Skeletal muscle cell (primary cell): ENCODE results near the gene ST8SIA4.
"Not testable (repeated sequence)": the region's sequence is repeated elsewhere in the genome, so short reads cannot be mapped to it uniquely, and the experiment has no call there.

Source experiments
- DNase-seq: peaks from one replicate; pipeline ENCODE4 v3.0.0-alpha.2; 2010; ENCODE audit warnings: low read depth
- H3K4me3 ChIP-seq: 2 replicates; pipeline ENCODE4 v1.5.1; 2011; ENCODE audit warnings: low read depth, mild to moderate bottlenecking, control low read depth, low read length, moderate library complexity

Gene ST8SIA4

DNA sequence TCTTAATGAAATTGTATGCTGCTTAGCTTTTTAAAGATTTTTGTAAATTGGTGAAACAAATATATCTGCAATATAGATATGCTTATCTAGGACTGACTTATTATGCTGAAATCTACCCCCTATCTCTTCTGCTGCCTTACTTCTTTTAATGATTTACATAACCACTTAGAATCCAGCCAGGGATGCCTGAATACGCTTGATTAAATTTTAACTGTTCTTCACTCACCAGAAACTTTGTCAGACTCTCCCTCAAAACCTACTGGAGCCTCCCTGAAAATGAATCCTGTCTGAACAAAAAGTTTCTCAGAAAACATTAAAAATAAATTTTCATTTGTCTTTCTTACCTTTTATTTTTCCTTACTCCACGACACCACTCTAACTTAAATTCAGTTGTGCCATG is 111.7 kb downstream of the ST8SIA4 start:
- H3K4me3 ChIP-seq, result no peak overlapping the region
- no peak for DNase-seq

DNA sequence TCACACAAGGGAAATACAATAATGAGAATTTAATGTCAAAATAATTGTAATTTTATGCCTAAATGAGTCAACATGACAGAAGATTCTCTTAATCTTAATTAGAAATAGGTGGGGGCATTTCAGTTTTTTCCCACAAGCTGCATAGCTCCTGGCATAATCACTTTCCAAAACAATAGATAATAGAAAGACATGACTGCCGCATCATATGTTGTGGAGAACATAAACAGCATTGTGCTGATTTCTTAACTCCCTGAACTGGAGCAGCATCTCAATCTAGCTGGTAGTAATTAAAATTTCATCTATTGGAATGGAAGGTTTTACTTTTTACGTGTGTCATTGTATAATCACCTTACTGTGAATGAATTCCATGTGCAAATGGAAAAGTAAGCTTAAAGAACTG is 112.1 kb downstream of the ST8SIA4 start:
- no peak overlapping the region for H3K4me3 ChIP-seq
- DNase-seq, result no peak

DNA sequence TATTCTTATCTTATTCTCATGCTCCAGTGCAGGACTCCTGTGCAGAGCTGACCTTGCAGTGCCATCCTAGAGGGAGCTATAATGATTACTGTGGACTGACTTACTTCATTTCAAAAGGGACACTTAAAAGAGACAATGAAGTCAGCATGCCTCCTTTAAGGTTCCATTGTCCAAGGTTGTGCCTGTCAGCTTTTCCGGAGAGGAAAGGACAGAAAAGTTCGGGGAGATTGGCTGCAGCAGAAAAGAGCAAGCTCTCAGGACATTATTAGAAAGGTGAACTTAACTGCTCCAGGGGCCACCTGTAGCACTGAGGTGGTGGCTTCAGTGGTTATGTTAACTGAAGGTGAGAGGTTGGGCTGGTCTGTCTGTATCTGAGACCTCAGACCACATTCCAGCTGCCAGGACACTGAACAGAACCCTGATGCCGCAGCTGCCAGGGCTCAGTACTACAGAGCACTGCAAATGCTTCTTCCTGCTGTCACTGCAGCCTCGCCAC is 112.9 kb downstream of the ST8SIA4 start:
- no peak for DNase-seq
- no peak overlapping the region for H3K4me3 ChIP-seq

DNA sequence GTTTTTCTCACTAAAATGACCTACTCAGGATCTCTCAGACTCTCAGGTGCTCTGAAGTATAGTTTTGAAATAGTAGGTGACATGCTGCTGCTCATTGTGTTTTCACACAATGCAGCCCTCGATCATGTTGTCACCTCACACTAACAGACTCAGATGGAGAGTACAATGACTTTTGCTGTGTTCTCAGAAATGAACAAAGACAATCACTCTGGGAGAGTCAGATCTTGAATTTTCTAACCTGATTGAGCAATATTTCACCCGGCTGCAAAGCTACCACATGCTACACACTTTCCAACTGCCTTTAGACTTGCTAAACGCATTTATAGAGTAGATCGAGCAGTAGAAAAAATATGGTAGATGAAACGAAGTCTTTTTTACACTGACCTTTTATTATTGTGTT is 113.4 kb downstream of the ST8SIA4 start:
- DNase-seq, result no peak
- H3K4me3 ChIP-seq, result no peak overlapping the region

DNA sequence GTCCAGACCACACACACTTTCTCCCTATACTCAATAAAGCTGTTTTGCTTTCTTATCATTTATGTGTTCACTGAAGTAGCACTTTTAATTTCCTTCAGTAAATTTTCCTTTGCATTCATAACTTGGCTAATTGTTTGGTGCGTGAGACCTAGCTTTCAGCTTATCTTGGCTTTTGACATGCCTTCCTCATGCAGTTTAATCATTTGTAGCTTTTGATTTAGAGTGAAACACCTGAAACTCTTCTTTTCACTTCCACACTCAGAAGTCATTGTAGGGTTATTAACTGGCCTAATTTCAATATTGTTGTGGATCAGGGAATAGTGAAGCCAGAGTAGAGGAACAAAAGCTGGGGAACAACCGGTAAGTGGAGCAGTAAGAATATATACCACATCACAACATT is 114.7 kb downstream of the ST8SIA4 start:
- DNase-seq, result no peak

DNA sequence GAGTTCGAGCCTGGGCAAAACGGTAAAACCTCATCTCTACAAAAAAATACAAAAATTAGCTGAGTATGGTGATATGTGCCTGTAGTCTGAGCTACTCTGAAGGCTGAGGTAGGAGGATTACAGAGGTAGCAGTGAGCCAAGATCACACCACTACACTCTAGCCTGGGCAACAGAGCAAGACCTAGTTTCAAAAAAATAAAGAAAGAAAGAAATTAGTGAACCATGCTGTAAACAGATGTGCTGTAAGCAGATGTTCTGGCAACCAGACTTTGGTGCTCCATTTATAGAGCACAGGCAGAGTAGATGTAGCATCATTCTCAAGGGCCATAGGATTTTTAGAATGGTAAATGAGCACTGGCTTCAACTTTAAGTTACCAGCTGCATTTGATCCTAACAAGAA is 115.4 kb downstream of the ST8SIA4 start:
- H3K4me3 ChIP-seq, result no peak overlapping the region
- no peak for DNase-seq

More for the DNA sequence above, 114.7 kb downstream of the ST8SIA4 start:
- H3K4me3 ChIP-seq, result no peak overlapping the region

DNA sequence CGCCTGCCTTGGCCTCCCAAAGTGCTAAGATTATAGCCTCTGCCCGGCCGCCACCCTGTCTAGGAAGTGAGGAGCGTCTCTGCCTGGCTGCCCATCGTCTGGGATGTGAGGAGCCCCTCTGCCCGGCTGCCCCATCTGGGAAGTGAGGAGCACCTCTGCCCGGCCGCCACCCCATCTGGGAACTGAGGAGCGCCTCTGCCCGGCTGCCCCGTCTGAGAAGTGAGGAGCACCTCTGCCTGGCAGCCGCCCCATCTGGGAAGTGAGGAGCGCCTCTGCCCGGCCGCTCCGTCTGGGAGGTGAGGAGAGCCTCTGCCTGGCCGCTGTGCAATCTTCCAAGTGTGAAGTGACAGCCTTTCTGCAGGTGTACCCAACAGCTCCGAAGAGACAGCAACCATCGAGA is 117.5 kb downstream of the ST8SIA4 start:
- DNase-seq, H3K4me3 ChIP-seq: not testable (repeated sequence)

DNA sequence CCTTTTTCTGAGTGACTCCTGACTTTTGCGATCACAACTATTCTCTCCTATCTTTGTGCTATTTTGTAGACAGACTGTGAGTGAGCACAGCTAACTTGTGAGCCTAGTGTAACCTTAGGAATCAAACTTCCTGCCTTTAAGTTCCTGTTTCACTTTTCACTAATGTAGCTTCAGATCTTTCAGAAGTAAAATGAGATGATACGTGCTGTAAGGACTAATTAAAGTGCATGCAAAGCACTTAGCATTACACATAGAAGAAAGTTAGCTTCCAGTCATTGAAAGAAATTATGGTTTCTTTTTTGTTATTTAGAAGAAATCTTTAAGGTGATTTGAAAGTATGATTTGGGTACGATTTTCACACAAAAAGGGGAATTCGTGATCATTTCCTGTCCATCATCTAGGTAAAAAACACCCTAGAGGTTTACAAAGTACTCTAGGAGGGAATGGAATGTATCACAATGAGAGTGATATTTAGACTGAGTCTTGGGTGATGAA is 122.7 kb downstream of the ST8SIA4 start:
- H3K4me3 ChIP-seq, result no peak overlapping the region
- no peak for DNase-seq

DNA sequence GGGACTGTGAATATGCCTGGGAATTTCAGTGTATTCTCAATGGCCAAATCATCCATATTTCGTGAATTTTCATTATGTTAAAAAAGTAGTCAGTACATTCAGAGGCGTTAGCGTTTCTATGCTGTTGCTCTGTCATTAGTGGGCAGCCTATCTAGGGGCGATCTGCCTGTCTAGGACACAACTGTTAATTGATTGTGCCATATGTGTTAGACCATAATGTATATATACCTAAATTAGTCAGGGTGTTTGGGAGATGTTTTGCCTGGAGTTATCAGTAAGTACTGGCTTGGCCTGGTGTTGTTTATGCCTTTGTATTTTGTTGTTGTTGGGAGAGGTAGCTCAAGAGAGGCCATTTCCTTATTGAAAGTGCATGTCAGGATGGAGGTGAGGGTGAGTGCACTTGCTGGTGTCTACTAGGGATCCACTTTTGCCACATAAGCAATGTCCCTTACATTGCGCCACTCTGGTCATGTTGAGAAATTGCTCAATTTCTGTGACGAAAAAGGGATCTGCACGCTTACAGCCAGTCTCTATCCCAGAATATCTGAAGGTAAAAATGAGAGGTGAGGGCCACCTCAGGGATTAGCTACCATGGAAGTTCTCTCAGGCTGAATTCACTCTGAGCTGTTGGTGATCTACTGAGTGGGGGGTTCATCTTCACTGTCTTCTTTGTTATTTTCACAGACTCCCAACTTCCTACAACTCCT is 123.3 kb downstream of the ST8SIA4 start:
- no peak overlapping the region for H3K4me3 ChIP-seq
- no peak for DNase-seq

DNA sequence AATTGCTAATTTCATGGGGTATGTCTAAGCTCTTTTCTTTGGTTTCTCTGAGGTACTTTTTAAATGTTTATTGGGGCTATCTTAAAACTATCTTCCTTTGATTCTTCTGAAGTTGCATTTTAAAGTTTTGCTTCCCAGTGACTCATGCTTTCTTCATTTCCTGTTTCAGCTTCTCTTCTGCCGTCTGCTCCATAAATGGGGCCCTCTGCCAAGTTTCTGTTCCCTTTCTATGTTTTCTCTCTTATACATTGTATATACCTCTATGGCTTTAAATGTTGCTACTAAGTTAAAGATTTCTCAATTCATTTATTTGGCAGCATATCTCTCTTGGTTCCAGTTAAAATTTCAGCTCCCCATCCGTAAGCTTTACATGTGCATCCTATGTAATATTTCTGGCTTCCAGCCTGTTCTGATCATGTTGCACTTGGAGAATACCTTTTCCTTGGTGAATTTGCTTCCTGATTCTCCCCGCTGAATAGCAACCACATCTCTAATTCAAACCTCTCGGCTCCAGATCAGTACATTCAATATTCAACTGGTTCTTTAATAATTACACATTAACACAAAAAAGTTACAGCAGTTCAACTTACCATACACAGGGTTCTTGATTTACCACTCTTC is 125.3 kb downstream of the ST8SIA4 start:
- peak overlapping the region; percentile 17 for H3K4me3 ChIP-seq
- DNase-seq, result peak; percentile 87

DNA sequence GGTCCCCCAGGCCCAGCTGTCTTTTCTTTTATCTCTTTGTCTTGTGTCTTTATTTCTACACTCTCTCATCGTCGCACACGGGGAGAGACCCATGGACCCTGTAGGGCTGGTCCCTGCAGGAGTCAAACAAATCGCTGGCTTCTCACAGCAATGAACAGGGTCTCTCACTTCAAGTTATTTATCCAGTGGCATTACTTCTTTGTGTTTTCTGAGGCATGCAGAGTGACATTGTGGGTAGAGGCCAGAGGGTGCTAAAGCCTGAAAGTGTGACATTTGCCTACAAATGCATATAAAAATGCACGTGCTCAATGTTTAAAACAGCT is 127.6 kb downstream of the ST8SIA4 start:
- no peak for DNase-seq
- no peak overlapping the region for H3K4me3 ChIP-seq

DNA sequence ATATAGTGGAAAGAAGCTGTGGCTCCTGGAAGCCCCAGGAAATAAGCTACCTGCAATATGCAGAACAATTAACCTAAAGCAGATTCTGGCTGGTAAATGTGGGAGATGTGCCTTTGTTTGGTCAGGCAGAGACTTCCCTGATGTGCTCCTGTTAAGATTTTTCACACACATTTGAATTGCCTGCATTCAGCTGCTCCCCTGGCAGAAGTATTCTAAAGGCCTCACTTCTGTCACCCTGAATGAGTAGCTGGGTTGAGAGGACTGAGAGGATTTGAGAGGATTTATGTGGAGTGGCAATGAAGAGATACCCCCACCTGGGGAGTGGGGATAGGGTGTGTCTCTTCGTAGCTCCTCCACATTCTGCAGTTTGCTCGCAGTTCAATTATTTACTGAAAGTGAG is 130.5 kb downstream of the ST8SIA4 start:
- DNase-seq, result no peak

DNA sequence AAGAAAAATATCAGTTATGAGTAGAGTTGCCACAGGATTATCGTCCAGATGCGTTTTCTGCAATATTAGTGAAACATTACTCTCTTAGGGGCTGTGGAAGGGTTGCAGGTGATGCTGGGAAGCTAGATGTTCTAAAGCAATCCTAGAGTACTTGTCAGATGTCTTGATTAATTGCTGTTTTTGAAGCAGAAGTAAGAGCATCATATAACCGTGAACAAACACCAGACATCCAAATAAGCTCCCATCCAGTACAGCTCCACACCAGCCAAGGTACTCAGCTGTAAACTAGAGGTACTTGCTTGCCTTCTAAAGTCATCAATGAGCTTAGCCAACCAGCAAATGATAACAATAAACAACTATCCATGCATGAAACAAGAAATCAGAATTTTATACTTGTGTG is 131.1 kb downstream of the ST8SIA4 start:
- DNase-seq, result no peak
- no peak overlapping the region for H3K4me3 ChIP-seq

More for the DNA sequence above, 130.5 kb downstream of the ST8SIA4 start:
- H3K4me3 ChIP-seq, result no peak overlapping the region

DNA sequence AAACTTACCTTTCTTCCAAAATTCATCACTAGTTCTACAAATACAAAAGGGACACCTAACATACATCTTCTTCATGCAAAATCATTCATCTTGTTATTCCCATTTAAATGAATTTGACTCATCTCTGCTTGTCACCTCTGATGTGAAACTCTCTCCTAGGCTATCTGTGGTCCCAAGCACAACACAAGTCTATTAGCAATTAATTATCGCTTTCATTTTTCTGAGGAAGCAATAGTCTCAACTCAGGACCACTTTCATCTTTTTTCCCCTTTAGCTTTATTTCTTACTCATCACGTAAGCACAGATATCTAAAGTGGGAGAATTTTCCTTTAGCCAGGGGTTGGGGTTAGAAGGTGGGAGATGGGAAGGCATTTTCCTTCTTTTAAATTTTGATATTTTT is 131.9 kb downstream of the ST8SIA4 start:
- no peak overlapping the region for H3K4me3 ChIP-seq
- no peak for DNase-seq

DNA sequence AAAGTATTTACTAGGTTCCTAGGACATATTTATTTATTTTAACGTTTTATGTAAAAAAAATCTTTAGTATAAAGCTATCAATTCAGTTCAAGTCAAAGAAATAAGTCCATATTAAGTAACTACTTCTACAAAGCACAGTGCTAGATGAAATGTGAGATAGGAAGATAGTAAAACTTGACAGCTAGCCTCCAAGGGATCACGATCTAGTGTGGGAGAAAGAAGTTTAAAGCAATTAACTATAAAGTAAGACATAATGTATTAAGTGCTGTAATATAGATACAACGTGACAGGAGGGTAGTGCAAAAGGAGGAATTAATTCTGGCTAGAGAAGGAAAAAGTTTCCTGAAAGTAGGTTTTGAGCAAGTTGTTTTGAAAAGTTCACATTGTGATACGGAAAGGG is 134.9 kb downstream of the ST8SIA4 start:
- no peak overlapping the region for H3K4me3 ChIP-seq
- no peak for DNase-seq

DNA sequence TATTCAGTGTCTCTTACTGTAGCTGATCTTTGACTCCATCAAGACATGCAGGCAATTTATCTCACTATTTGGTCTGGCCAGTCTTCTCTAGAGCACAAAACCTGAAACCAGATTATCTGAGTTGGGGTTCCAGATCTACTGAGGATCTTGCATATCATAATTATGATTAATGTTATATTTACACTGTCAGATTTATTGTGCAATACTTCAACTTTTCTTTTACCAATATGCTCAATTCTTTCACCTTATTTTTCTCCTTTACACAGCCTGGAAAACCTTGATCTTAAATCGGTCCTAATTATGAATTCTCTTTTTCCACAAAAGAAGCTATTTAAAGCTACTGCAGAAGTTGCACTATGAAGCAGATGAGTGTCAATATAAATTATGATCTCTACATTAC is 140.1 kb downstream of the ST8SIA4 start:
- DNase-seq, result no peak
- no peak overlapping the region for H3K4me3 ChIP-seq

DNA sequence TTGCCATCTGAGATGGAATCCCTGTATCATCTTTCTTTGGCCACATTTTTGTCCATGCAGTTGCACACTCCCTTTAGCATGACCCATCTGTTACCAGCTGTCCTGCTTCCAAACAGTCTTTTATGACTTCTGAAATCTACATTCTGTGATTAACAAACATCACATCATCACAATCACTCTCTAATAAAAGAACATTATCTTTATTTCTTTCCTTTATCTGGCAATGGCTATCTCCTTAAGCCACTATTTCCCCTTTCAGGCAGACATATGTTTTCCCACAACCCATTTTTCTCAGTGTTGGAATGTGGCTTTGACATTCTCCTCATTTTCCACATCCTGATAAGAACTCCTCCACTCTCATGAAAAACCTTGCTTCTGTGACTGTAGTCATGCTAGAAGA is 141.0 kb downstream of the ST8SIA4 start:
- H3K4me3 ChIP-seq, result no peak overlapping the region
- no peak for DNase-seq

DNA sequence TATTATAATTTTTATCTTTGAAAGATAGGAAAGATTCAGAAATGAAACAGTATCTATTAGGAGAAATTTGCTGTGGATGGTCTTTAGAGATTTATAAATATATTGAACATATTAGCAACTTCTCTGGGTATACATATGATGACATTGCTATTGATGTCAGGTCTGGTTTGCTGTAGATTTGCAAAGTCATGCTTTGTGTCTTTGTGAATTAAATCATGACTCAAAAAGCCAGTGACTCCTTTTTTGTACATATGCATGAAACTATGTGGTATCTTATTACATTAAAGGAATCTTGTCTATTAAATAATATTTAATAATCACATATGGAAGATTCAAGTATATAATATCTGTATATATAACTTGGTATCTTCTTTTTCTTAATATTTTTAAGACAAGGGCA is 141.9 kb downstream of the ST8SIA4 start:
- DNase-seq, result peak; percentile 35
- H3K4me3 ChIP-seq, result no peak overlapping the region

DNA sequence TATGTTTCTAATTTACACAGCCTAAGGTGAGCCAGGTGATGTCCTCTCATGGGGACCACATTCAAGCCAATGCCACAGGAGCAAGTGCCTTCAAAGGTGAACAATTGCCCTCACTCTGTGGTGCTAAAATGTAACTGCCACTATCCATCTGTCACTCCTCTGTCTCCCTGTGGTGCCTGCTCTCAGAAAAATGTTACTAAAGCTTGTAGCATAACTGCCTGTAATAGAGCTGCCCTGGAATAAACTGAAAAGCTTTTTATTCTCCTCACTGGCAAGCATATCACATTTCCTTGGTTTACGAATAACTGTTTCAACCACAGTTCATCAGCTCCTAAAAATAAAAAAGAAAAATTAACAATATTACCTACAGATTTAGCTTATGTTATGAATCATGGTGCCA is 142.4 kb downstream of the ST8SIA4 start:
- DNase-seq, result no peak

DNA sequence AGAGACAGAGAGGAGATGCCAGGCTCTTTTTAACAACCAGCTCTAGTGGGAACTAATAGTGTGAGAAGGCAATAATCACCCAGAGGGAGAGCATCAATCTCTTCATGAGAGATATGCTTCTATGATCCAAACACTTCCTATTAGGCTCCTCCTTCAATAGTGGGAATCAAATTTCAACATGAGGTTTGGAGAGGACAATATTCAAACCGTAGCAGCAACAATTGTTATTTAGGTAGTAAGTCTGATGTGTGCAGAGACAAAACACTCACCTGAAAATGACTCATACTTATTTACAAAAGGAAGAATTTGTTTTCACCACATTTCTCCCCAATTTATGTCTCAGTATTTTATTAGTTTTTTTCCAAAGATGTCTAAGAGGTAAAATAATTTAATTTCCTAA is 144.3 kb downstream of the ST8SIA4 start:
- H3K4me3 ChIP-seq, result no peak overlapping the region
- DNase-seq, result no peak

More for the DNA sequence above, 142.4 kb downstream of the ST8SIA4 start:
- no peak overlapping the region for H3K4me3 ChIP-seq

DNA sequence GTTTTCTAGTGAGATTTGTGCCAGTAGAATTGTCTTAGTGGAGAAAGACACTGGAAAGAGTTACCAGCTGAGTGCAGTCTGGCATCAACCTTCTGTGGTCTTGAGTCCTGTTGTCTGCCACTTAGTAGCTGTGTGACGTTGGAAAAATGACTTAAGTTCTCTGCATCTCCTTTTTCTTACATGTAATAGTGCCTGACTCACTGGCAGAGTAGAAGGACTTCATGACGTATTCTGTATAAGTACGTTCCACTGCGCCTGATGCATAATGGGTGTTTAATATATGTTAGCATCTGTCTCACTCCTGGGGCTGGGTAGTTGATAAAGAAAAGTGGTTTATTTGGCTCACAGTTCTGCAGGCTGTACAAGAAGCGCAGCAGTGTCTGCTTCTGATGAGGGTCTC is 144.8 kb downstream of the ST8SIA4 start:
- peak; percentile 16 for DNase-seq
- no peak overlapping the region for H3K4me3 ChIP-seq
